ENCODE results near the gene RBM33. TPM values are rescaled to one million over a fixed set of nuclear protein-coding genes. Genes with fewer than 3 reads are reported as not detected.

Gene RBM33
- total and polyA plus RNA-seq, 10 donors, result 9.7 to 109 (median 90.0) TPM

DNA sequence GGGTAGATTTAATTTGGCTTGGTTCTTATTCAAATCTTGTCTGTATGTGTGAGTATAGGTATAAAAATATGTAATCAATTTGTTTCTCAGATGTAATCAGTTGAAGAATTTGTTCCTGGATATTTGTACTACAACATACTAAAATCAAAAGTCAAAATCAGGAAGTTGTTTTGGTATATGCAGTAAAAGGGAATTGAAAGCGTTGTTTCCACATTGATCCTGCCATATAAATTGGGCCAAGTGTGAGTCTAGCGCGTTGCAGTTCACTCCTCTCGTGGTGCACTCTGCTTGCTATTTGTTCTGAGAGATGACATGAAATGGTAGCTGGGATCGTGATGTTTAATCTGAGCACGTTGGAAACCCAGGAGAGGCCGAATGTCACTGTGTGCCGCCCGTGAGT, 111.9 kb downstream of the RBM33 start:
- Histone ChIP-seq H3K4me3 (peak overlapping the region in 1 of 8 donors; percentile 18), H3K4me1 (peaks cover 35 to 80% (median 54%) of the 10 kb centered on the region in 6 donors), H3K27ac (peak overlapping the region in 3 of 8 donors; percentile 44 to 70 (median 49)), H3K9me3 (no peaks in the 10 kb centered on the region), H3K27me3 (replicated peaks in 1 of 7) (no peaks in the 10 kb centered on the region), H3K36me3 (peaks cover 0 to 38% (median 5%) of the 10 kb centered on the region in 6 donors)
- TF ChIP-seq POLR2AphosphoS5 (IDR thresholded peaks at IDR 0.05) (peak in 1 of 3 donors; percentile 43), POLR2A (IDR thresholded peaks at IDR 0.05) (no peak)
- 77 to 82% (median 78%) methylated on average over 9 of the region's 9 CpGs for WGBS, 5 donors
- intact Hi-C loops (cut with DNase I; ENCODE audit: low total_unique reads), result no loop called here
- DNase-seq, result no peak

DNA sequence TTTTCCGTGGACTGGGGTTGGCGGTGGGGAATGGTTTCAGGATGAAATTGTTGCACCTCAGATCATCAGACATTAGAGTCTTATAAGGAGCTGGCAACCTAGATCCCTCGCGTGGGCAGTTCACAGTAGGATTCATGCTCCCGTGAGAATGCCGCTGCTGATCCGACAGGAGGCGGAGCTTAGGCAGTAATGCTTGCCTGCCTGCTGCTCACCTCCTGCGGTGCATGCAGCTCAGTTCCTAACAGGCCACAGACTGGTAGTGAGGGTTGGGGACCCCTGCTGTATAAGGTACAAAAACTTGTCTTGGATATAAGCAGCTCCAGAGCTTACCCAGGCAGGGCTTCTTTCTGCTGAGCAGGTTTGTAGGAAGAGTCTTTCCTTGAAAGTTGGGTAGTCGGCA, 113.9 kb downstream of the RBM33 start:
- 94 to 98% (median 95%) methylated on average over 10 of the region's 10 CpGs for WGBS, 5 donors
- no peak overlapping the region for H3K27ac ChIP-seq
- peaks cover 0 to 42% (median 5%) of the 10 kb centered on the region in 6 donors for H3K36me3 ChIP-seq
- H3K4me1 ChIP-seq, result peaks cover 18 to 80% (median 55%) of the 10 kb centered on the region in 6 donors
- no peaks in the 10 kb centered on the region for H3K9me3 ChIP-seq
- intact Hi-C loops (cut with DNase I; ENCODE audit: low total_unique reads), result no loop called here
- TF ChIP-seq, protein P1, sequence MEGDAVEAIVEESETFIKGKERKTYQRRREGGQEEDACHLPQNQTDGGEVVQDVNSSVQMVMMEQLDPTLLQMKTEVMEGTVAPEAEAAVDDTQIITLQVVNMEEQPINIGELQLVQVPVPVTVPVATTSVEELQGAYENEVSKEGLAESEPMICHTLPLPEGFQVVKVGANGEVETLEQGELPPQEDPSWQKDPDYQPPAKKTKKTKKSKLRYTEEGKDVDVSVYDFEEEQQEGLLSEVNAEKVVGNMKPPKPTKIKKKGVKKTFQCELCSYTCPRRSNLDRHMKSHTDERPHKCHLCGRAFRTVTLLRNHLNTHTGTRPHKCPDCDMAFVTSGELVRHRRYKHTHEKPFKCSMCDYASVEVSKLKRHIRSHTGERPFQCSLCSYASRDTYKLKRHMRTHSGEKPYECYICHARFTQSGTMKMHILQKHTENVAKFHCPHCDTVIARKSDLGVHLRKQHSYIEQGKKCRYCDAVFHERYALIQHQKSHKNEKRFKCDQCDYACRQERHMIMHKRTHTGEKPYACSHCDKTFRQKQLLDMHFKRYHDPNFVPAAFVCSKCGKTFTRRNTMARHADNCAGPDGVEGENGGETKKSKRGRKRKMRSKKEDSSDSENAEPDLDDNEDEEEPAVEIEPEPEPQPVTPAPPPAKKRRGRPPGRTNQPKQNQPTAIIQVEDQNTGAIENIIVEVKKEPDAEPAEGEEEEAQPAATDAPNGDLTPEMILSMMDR (IDR thresholded peaks at IDR 0.05 in 8 of 11, conservative IDR thresholded peaks at IDR 0.05 in 3 of 11), result no peak
- TF ChIP-seq POLR2AphosphoS5 (IDR thresholded peaks at IDR 0.05) (no peak), POLR2A (IDR thresholded peaks at IDR 0.05) (no peak)
- no peak overlapping the region for H3K4me3 ChIP-seq
- no peaks in the 10 kb centered on the region for H3K27me3 ChIP-seq (replicated peaks in 1 of 7)
- no peak for DNase-seq

DNA sequence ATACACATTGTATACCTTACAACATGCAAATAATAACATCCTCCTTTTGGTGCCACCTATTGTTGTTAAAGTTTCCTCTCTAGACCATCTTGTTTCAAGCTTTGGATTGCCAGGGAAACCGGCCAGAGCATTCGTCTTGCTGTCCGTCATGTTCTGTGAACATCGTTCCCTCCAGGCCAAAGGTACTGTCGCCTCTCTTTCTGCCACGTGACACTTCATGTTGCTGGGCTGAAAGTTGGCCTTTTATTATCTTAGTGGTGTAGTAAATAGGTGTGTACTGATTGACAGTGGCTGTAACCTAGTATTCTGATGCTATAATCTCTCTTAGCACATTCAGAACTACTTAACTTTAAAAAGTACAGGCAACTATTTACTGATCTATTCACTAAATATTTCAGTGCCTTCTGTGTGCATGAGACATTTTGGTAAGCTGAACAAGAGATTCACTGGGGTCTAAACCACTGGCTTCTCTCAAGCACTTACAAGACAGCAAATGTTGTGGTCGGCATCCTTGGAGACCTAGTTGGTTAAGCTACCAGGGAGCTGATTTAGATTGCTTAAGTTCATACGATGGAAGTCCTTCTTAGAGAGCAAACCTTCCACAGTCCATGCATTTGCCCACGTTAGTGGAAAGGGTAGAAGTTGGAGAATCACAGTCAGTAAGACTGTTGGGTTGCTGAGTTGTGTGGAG, 115.4 kb downstream of the RBM33 start:
- H3K27me3 ChIP-seq (replicated peaks in 1 of 7), result no peaks in the 10 kb centered on the region
- H3K4me1 ChIP-seq, result peaks cover 20 to 80% (median 57%) of the 10 kb centered on the region in 6 donors
- intact Hi-C loops (cut with DNase I; ENCODE audit: low total_unique reads), result no loop called here
- no peak overlapping the region for H3K27ac ChIP-seq
- 88 to 95% (median 93%) methylated on average over 9 of the region's 9 CpGs for WGBS, 5 donors
- no peaks in the 10 kb centered on the region for H3K9me3 ChIP-seq
- TF ChIP-seq POLR2AphosphoS5 (IDR thresholded peaks at IDR 0.05), result no peak
- no peak for TF ChIP-seq POLR2A (IDR thresholded peaks at IDR 0.05)
- TF ChIP-seq, protein P1 (IDR thresholded peaks at IDR 0.05 in 8 of 11, conservative IDR thresholded peaks at IDR 0.05 in 3 of 11), result no peak
- DNase-seq, result no peak
- H3K36me3 ChIP-seq, result peaks cover 0 to 51% (median 10%) of the 10 kb centered on the region in 6 donors
- H3K4me3 ChIP-seq, result no peak overlapping the region

DNA sequence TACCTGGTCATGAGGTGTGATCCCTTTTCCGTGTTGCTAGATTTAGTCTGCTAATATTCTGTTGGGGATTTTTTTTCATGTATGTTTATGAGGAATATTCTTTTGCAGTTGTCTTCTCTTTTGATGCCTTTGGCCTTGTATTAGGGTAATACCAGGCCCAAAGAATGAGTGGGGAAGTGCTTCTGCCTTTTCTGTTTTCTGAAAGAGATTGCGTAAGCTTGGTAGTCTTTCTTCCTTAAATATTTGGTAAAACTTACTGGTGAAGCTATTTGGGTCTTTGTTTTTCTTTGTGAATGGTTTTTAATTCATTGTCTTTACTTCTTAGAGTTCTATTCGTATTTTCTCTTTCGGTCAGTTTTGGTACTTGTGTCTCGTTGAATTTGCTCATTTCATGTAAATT, 116.7 kb downstream of the RBM33 start:
- H3K27me3 ChIP-seq (replicated peaks in 1 of 7), result no peaks in the 10 kb centered on the region
- peaks cover 0 to 64% (median 23%) of the 10 kb centered on the region in 6 donors for H3K36me3 ChIP-seq
- DNase-seq, result no peak
- H3K27ac ChIP-seq, result peak overlapping the region in 5 of 8 donors; percentile 23 to 61 (median 35)
- intact Hi-C loops (cut with DNase I; ENCODE audit: low total_unique reads), result no loop called here
- WGBS, 5 donors, result 76 to 92% (median 84%) methylated on average over 5 of the region's 5 CpGs
- TF ChIP-seq POLR2AphosphoS5 (IDR thresholded peaks at IDR 0.05), result no peak
- TF ChIP-seq, protein P1 (IDR thresholded peaks at IDR 0.05 in 8 of 11, conservative IDR thresholded peaks at IDR 0.05 in 3 of 11), result no peak
- no peaks in the 10 kb centered on the region for H3K9me3 ChIP-seq
- H3K4me3 ChIP-seq, result no peak overlapping the region
- peaks cover 16 to 76% (median 53%) of the 10 kb centered on the region in 6 donors for H3K4me1 ChIP-seq
